ENCODE data around the gene CLIC1.

- no peak for TF ChIP-seq TCF7L2 (IDR thresholded peaks at IDR 0.05; ENCODE audit: borderline replicate concordance, extremely low read depth, insufficient read depth, insufficient read length)
- no peak for TF ChIP-seq REST (IDR thresholded peaks at IDR 0.05; ENCODE audit: low read depth)
- 0 out of 6 replicates have a peak, but pooled peaks of 1 of the 3 experiments have one; percentile 4 for TF ChIP-seq CTCF (IDR thresholded peaks at IDR 0.05 in 2 of 3, conservative IDR thresholded peaks at IDR 0.05 in 1 of 3; ENCODE audit: borderline replicate concordance in 1 of 3, insufficient read depth in 1 of 3, low read depth in 2 of 3, low read length in 2 of 3)
- TF ChIP-seq CEBPB (IDR thresholded peaks at IDR 0.05; ENCODE audit: low read depth), result no peak
- no peak for TF ChIP-seq EZH2phosphoT487 (IDR thresholded peaks at IDR 0.05; ENCODE audit: borderline replicate concordance)
- no peak for TF ChIP-seq SIN3A (IDR thresholded peaks at IDR 0.05; ENCODE audit: low read depth)
- TF ChIP-seq POLR2A (IDR thresholded peaks at IDR 0.05; ENCODE audit: borderline replicate concordance, extremely low read depth, insufficient read depth, insufficient read length), result no peak
- no peak for TF ChIP-seq MAX (IDR thresholded peaks at IDR 0.05)
Measured at GRCh38 chr6:31760790-31761189, 24.5 kb upstream of the CLIC1 start.

Measured in HCT116 (cell line).